Activated CD4-positive, alpha-beta T cell treated with anti-CD3 and anti-CD28 coated beads for 4 hours (primary cell): Measurements from ENCODE around the gene ZNF441.
A peak's percentile ranks its signal among the peaks of the same experiment; 100 is the strongest.
"Not testable (repeated sequence)": the region's sequence is repeated elsewhere in the genome, so short reads cannot be mapped to it uniquely, and the experiment has no call there.

ENCODE experiments used
- DNase-seq, 2 donors: peaks; one replicate each; pipeline ENCODE4 v3.0.0-alpha.2; 2020

Gene ZNF441

DNA sequence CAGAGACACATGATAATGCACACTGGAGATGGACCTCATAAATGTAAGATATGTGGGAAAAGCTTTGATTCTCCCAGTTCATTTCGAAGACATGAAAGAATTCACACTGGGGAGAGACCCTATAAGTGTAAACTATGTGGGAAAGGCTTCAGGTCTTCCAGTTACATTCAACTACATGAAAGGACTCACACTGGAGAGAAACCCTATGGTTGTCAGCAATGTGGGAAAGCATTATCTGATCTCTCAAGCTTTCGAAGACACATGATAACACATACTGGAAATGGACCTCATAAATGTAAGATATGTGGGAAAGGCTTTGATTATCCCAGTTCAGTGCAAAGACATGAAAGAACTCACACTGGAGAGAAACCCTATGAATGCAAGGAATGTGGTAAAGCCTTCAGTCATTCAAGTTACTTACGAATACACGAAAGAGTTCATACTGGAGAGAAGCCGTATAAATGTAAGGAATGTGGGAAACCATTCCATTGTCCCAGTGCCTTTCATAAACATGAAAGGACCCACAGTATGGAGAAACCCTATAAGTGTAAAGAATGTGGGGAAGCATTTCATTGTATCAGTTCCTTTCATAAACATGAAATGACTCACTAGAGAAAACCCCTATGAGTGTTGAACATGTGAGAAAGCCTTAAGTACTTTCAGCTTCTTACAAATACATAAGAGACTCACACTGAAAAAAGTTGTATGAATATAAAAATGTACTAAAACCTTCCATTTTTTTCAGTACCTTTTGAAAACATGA, 14.7 kb downstream of the ZNF441 start:
- no peak for DNase-seq

GRCh38 chr19:11783767-11784166, 17.0 kb downstream of the ZNF441 start:
- DNase-seq: no peak

- DNase-seq: no peak
These were observed 17.6 kb downstream of the ZNF441 start for GRCh38 chr19:11784356-11784755.

- no peak for DNase-seq
These were observed 20.7 kb downstream of the ZNF441 start for GRCh38 chr19:11787536-11787935.

DNA sequence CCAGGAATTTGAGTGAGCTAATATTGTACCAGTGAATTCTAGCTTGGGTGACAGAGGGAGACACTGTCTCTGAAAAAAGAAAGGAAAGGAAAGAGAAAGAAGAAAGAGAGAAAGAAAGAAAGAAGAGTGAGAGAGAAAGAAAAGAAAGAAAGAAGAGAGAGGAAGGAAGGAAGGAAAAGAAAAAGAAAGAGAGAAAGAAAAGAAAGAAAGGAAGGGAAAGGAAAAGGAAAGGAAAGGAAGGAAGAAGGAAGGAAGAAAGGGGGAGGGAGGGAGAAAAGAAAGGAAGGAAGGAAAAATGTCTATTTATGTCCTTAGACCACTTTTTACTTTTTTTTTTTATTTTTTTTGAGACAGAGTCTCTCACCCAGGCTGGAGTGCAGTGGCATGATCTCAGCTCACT, 26.1 kb downstream of the ZNF441 start:
- no peak for DNase-seq

GRCh38 chr19:11797491-11797890, 30.7 kb downstream of the ZNF441 start:
- peak; percentile 73 to 83 for DNase-seq

DNA sequence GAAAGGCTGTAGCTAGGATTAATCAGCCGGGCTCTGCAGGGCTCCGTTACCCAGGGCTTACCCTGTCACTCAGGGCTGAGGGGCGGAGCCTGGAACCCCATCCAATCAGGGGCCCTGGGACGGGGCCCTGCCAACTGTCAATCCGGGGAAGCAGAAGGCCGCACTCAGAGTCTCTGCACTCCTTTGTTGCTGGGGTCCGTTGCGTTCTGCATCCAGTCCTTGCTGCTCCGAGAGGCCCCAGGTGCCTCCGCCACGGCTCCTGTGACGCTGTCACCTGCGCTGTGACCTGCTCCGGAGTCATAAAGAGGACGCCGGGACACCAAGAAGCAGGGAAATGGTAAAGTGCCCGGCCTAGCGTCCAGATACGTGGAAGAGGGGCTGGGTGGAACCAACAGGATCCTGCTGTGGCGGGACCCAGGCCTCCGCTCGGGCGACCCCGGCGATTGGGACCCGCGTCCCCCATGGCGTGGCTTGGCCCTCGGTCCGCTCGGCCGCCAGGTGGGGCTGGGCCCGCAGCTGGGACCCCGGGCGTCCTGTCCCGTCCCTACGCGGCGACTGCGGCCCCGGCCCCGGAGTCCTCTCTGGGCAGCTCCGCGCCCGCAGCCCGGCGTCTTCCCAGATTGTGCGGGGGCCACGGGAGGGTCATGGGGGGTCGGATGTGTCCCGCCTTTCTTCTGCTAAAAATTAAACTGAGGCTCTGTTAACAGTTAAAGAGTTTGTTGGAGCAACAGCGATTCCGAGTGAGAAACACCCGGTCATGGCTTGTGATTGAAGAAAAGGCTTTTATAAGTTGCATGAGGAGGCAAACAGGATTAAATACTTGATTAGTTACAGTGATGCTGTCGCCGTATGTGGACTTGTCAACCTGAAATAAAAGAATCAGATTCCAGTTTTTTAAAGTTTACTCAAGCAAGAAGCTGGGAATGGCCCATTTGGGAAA, 31.9 kb downstream of the ZNF441 start, which contains the start of gene ZNF491:
TSS of gene ZNF491 (plus strand) at position 133 of the 940 bp plus-strand sequence. CDS start 7,431 bp downstream, outside the sequence.
- peak; percentile 82 to 83 for DNase-seq

DNA sequence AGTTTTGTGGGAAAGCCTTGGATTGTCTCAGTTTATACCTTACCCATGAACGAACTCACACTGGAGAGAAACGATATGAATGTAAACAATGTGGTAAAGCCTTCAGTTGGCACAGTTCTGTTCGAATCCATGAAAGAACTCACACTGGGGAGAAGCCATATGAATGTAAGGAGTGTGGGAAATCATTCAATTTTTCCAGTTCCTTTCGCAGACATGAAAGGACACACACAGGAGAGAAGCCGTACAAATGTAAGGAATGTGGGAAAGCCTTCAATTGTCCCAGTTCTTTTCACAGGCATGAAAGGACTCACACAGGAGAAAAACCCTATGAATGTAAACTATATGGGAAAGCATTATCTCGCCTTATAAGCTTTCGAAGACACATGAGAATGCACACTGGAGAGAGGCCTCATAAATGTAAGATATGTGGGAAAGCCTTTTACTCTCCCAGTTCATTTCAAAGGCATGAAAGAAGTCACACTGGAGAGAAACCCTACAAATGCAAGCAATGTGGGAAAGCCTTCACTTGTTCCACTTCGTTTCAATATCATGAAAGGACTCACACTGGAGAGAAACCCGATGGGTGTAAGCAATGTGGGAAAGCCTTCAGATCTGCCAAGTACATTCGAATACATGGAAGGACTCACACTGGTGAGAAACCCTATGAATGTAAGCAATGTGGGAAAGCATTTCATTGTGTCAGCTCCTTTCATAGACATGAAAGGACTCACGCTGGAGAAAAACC, 39.7 kb downstream of the ZNF441 start:
- DNase-seq: no peak

DNA sequence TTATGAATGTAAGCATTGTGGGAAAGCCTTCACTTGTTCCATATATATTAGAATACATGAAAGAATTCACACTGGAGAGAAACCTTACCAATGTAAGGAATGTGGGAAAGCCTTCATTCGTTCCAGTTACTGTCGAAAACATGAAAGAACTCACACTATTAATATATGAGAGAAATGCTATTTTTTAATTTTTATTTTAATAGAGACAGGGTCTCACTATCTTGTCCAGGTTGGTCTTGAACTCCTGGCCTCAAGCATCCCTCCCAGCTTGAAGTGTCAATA, 40.2 kb downstream of the ZNF441 start:
- DNase-seq: no peak

DNA sequence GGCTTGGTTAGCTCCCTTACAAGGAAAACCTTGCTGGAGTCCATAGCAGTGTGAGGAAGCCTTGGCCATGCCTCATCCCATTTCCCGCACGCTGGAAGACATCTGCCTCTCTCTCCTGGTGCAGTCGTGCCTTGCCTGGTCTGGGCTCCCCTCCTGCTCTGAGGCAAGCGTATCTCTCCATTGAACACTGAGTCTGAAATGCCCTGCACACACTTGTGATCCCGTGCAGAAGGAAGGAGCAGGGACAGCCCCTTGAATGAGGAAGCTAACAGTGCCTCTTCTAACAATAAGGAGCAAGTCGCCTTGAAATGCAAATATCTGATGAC, 46.9 kb downstream of the ZNF441 start:
- no peak for DNase-seq

DNA sequence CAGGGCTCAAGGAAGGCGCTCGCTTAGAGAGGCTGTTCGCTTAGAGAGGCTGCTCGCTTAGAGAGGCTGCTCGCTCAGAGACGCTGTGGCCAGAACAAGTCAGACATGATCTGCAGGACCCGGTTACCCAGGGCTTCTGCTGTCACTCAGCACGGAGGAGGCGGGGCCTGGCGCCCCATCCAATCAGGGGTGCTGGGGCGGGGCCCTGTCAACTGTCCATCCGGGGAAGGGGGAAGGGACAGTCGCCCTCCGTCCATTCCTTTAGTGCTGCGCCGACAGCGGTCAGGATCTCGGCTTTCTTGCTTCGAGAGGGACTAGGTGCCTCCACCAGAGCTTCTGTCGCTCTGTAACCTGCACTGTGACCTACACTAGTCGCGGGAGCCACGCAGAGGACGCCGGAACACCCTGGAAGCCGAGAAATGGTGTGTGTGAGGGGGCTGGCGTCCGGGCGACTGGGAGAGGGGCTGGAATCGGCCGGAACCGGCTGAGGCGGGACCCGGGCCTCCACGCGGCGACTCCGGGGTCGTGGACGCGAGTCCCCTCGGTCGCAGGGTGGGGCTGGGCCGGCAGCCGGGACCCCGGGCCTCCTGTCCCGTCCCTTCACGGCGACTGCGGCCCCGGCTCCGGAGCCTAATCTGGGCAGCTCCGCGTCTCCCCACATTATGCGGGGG, 47.4 kb downstream of the ZNF441 start, which contains the start of gene ZNF440:
TSS of gene ZNF440 (plus strand) at position 245 of the 671 bp plus-strand sequence. CDS start at position 420, 175 bp downstream.
- DNase-seq: peak; percentile 76 to 78

- no peak for DNase-seq
These were observed 47.9 kb downstream of the ZNF441 start for GRCh38 chr19:11814700-11815035.

GRCh38 chr19:11821474-11822109, 54.8 kb downstream of the ZNF441 start:
- DNase-seq: no peak

DNA sequence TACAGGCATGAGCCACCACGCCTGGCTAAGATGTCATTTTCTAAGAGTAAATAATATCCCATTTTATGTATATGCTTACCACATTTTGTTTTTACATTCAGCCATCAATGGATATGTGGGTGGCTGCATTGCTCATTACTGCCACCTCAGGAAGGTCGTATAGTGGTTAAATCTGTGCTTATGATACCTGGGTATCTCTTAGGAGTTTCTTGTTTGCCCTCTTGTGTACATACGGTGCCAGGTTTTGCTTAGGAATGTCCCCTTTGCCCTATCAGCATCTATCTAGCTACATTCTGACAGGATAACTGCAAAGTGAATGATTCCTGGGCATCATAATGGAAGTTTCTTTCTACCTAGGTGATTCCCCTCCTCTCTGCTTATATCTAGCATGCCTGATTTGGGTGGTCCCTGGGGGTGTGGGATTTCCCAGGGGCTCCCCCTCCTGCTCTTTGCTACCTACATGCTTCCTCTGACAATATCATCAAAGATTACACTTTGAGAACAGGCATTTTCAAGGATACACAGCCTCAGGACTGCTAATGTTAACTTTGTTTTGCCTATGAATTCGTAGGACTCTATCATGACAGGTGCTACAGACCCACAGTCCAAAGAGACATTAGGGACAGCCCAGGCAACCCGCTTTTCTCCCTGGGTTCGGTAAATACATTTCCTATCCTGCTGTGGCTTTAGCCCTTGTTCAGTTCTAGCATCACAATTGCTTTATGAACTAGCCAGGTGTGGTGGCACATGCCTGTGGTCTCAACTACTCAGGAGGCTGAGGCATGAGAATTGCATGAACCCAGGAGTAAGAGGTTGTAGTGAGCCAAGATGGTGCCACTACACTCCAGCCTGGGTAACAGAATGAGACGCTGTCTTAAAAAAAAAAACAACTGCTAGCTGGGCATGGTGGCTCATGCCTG, 62.4 kb downstream of the ZNF441 start:
- not testable (repeated sequence) for DNase-seq

DNA sequence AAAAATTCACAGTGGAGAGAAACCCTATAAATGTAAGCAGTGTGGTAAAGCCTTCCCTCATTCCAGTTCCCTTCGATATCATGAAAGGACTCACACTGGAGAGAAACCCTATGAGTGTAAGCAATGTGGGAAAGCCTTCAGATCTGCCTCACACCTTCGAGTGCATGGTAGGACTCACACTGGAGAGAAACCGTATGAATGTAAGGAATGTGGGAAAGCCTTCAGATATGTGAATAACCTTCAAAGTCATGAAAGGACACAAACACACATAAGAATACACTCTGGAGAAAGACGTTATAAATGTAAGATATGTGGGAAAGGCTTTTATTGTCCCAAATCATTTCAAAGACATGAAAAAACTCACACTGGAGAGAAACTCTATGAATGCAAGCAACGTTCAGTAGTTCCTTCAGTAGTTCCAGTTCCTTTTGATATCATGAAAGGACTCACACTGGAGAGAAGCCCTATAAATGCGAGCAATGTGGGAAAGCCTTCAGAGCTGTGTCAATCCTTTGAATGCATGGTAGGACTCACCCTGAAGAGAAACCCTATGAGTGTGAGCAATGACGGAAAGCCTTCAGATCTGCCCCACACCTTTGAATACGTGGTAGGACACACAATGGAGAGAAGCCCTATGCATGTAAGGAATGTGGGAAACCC, 65.6 kb downstream of the ZNF441 start:
- no peak for DNase-seq

DNA sequence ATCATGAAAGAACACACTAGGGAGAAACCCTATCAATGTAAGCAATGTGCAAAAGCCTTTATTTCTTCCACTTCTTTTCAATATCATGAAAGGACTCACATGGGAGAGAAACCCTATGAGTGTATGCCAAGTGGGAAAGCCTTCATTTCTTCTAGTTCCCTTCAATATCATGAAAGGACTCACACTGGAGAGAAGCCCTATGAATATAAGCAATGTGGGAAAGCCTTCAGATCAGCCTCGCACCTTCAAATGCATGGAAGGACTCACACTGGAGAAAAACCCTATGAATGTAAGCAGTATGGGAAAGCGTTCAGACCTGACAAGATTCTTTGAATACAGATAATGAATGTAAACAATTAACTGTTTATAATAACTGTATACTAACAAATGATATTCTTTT, 66.7 kb downstream of the ZNF441 start:
- no peak for DNase-seq
